Right lobe of liver (tissue), 6 donors: ENCODE data around the gene GSTM4. TPM values are rescaled to one million over a fixed set of nuclear protein-coding genes. Genes with fewer than 3 reads are reported as not detected.
"Not testable (repeated sequence)": the region's sequence is repeated elsewhere in the genome, so short reads cannot be mapped to it uniquely, and the experiment has no call there.

Experiments used
- ATAC-seq, 4 donors: fragments of 200-7000 bp; cut with Tn5 transposase; one replicate each; pipeline ENCODE4 v1.9.1; 2020; ENCODE audit warnings: mild to moderate bottlenecking in 4 of 4, moderate library complexity in 4 of 4
- DNase-seq, 3 donors: peaks; one replicate each; pipeline ENCODE4 v3.0.0-alpha.2; 2020
- H3K27ac ChIP-seq, 3 donors: fragments of 200-600 bp; one replicate each; pipeline ENCODE4 v1.8.0; 2022
- H3K27me3 ChIP-seq, 2 donors: fragments of 200-600 bp; one replicate each; pipeline ENCODE4 v1.8.0; 2022
- H3K36me3 ChIP-seq, 4 donors: fragments of 200-600 bp; sonication (generic) in 1 of 4; one replicate each; pipeline versions ENCODE4 v1.5.1 to v1.8.0; 2017 to 2022; ENCODE audit warnings: control low read depth in 1 of 4
- H3K4me1 ChIP-seq, 4 donors: fragments of 200-600 bp; sonication (generic) in 1 of 4; one replicate each; pipeline versions ENCODE4 v1.5.1 to v1.8.0; 2017 to 2022; ENCODE audit warnings: control low read depth in 1 of 4
- H3K4me3 ChIP-seq, 3 donors: fragments of 200-600 bp; one replicate each; pipeline ENCODE4 v1.8.0; 2022
- H3K9me3 ChIP-seq, 4 donors: fragments of 200-600 bp; sonication (generic) in 1 of 4; one replicate each; pipeline versions ENCODE4 v1.5.1 to v1.8.0; 2017 to 2022; ENCODE audit warnings: control low read depth in 1 of 4
- POLR2A ChIP-seq: fragments of 450-650 bp; IDR thresholded peaks from one replicate; pipeline ENCODE4 v1.6.1; 2017; ENCODE audit warnings: antibody characterized with exemption, mild to moderate bottlenecking
- WGBS: methylation state at CpG from one replicate; pipeline ENCODE4 v1.1.6; 2018; ENCODE audit warnings: low coverage, low lambda C conversion rate; ENCODE audit not compliant: insufficient coverage; ENCODE audit errors: missing lambda C conversion rate; 5-methylcytosine and 5-hydroxymethylcytosine counted together
- intact Hi-C, 2 donors: fragments of 100-400 bp; cut with DNase I; formaldehyde crosslinking; loops; one replicate each; pipeline versions ENCODE4 v1.11.2 to v1.14.1; 2022
- total RNA-seq, 6 experiments: library from RNA; depleted of rRNA in 2 of 6; stranded (reverse); fragments of >200 nt in 2 of 6; fragmentation: NEBNext Ultra II Directional in 3 of 6; extraction: Animal tissue kit (Norgen Biotek cat#: 25700) in 3 of 6; gene quantifications; one replicate each; pipeline versions ENCODE4 v1.1.0 to v1.2.4, GENCODE V29; 2016 to 2023
- TF ChIP-seq, protein P1 (sequence below), 4 donors: fragments of 200-600 bp in 3 of 4; fragments of 450-650 bp in 1 of 4; IDR thresholded peaks; one replicate each; pipeline versions ENCODE4 v1.5.1 to v1.8.0; 2016 to 2022; ENCODE audit warnings: antibody characterized with exemption in 4 of 4, mild to moderate bottlenecking in 2 of 4
- donor health status: DM: no; HTN: yes; CAD: no.
- donor health status: DM: no; HTN: no; CAD: no.
- donor health status: DM: no; HTN: no; CAD: no.
- donor health status: DM: no; HTN: yes; CAD: no.
- donor health status: DM: no; HTN: yes; CAD: no.

Gene GSTM4
- total RNA-seq, 6 experiments from 2014 or later, result 18.5 to 32.1 (median 23.8) TPM

DNA sequence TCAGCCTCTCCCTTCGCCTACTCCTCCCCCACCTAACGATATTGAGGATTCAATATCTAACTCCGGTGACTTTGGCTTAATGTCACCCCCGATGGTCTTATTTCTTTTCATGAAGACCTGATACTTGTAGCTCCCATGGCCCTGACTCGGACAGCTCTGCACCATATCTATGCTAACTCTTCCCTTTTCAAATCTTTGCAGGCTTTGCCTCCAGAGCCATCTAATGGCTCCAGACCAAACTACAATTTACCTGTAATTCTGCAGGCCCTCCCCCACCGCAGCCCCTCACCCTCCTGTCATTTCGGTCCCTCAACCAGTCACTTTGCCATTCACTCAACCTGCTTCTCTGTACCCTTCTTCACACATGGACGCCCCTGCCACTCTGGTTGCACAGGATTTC is 48.3 kb downstream of the GSTM4 start:
- TF ChIP-seq POLR2A, result no peak
- TF ChIP-seq, protein P1, sequence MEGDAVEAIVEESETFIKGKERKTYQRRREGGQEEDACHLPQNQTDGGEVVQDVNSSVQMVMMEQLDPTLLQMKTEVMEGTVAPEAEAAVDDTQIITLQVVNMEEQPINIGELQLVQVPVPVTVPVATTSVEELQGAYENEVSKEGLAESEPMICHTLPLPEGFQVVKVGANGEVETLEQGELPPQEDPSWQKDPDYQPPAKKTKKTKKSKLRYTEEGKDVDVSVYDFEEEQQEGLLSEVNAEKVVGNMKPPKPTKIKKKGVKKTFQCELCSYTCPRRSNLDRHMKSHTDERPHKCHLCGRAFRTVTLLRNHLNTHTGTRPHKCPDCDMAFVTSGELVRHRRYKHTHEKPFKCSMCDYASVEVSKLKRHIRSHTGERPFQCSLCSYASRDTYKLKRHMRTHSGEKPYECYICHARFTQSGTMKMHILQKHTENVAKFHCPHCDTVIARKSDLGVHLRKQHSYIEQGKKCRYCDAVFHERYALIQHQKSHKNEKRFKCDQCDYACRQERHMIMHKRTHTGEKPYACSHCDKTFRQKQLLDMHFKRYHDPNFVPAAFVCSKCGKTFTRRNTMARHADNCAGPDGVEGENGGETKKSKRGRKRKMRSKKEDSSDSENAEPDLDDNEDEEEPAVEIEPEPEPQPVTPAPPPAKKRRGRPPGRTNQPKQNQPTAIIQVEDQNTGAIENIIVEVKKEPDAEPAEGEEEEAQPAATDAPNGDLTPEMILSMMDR (IDR thresholded peaks at IDR 0.05), result peak in 1 of 4 donors; percentile 16
- DNase-seq, result no peak
- Histone ChIP-seq H3K4me3 (no peak overlapping the region), H3K27ac (no peak overlapping the region), H3K36me3 (no peaks in the 10 kb centered on the region), H3K9me3 (no peaks in the 10 kb centered on the region), H3K27me3 (no peaks in the 10 kb centered on the region), H3K4me1 (no peaks in the 10 kb centered on the region)
- ATAC-seq, result peak in 1 of 4 donors; percentile 65
- intact Hi-C loops, result no loop called here
- WGBS, result 56% methylated on average over 8 of the region's 8 CpGs

DNA sequence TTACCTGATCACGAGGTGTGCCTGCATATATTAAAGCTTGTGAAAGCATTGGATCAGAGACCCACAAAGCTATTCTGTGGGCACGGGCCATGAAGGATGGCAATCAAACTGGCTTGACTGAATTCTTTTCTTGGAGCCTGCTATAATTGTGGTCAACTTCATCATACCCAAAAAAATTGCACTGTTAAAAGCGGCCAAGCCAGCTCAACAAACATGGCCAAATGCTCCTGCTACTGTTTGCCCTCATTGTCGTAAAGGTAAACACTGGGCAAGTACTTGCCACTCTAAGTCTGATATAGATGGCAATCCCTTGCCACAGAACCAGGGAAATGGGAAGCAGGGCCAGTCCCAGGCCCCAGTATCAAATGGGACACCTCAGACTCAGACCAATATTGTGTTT is 49.5 kb downstream of the GSTM4 start:
- intact Hi-C loops, result no loop called here
- no peak overlapping the region for H3K4me3 ChIP-seq
- no peak for DNase-seq
- H3K9me3 ChIP-seq, result no peaks in the 10 kb centered on the region
- H3K36me3 ChIP-seq, result no peaks in the 10 kb centered on the region
- no peaks in the 10 kb centered on the region for H3K27me3 ChIP-seq
- 68% methylated on average over 2 of the region's 4 CpGs for WGBS
- H3K27ac ChIP-seq, result no peak overlapping the region
- H3K4me1 ChIP-seq, result no peaks in the 10 kb centered on the region
- TF ChIP-seq, protein P1 (IDR thresholded peaks at IDR 0.05), result no peak
- no peak for TF ChIP-seq POLR2A
- ATAC-seq, result peak in 1 of 4 donors; percentile 44

DNA sequence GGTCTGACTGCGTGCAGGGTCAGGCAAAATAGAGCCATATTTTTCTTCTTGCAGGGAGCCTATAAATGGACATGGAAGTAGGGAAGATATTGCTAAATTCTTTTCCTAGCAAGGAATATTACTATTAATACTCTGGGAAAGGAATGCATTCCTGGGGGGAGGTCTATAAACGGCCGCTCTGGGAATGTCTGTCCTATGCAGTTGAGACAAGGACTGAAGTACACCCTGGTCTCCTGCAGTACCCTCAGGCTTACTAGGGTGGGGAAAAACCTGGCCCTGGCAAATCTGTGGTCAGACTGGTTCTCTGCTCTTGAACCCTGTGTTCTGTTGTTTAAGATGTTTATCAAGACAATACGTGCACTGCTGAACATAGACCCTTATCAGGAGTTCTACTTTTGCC is 53.0 kb downstream of the GSTM4 start:
- H3K36me3 ChIP-seq, H3K27me3 ChIP-seq, H3K4me3 ChIP-seq, DNase-seq, intact Hi-C loops, H3K4me1 ChIP-seq, H3K9me3 ChIP-seq, H3K27ac ChIP-seq, ATAC-seq: not testable (repeated sequence)
- WGBS, result 57% methylated on average over 4 of the region's 4 CpGs

DNA sequence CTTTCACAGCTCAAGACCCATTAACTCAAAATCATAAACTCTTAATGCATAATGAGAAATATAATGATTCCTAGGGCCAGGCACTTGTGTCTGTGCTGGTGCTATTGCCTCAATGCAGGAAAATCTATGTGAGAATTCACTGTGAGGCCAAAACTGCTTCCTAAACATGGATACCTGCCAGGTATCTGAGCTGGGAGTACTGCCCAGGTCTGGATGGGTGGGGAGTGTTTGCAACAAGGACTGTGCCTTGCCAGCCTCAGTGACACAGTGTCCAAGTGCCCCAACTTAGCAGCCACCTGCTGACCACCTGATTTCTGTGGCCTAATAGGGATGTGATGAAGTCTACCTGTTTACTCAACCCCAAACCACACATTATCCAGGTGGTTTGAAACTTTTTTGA is 53.9 kb downstream of the GSTM4 start:
- DNase-seq, intact Hi-C loops: not testable (repeated sequence)
- peak in 3 of 4 donors; percentile 54 to 95 (median 83) for ATAC-seq

More for the DNA sequence above, 53.9 kb downstream of the GSTM4 start:
- H3K4me3 ChIP-seq, H3K36me3 ChIP-seq, H3K27ac ChIP-seq, H3K4me1 ChIP-seq, H3K27me3 ChIP-seq, H3K9me3 ChIP-seq: not testable (repeated sequence)

Other genes with a start within 250 kb of the GSTM4 start
- 10 to 100 TPM; 38.8 to 83.5 (median 61.1) TPM for gene PSMA5, start 229.7 kb upstream of the GSTM4 start, total RNA-seq
- 10 to 100 TPM in 1 of 6 experiments, 1 to 10 TPM in 5; 4.7 to 10.6 (median 6.0) TPM for gene SYPL2, start 189.6 kb upstream of the GSTM4 start, total RNA-seq
- 1 to 10 TPM; 1.5 to 6.1 (median 3.1) TPM for gene ATXN7L2, start 172.2 kb upstream of the GSTM4 start, total RNA-seq
- gene CYB561D1, start 162.0 kb upstream of the GSTM4 start, total RNA-seq, result 1 to 10 TPM; 1.5 to 3.1 (median 2.4) TPM
- gene AMIGO1, start 146.4 kb upstream of the GSTM4 start, total RNA-seq, result 1 to 10 TPM; 2.6 to 3.9 (median 3.2) TPM
- not detected for gene GPR61, start 116.2 kb upstream of the GSTM4 start, total RNA-seq
- gene GNAI3, start 107.5 kb upstream of the GSTM4 start, total RNA-seq, result 1 to 10 TPM; 2.5 to 4.3 (median 3.3) TPM
- under 1 TPM in 3 of 6 experiments, not detected in 3; 0.20 to 0.21 (median 0.20) TPM for gene GNAT2, start 36.5 kb upstream of the GSTM4 start, total RNA-seq
- 10 to 100 TPM; 29.1 to 59.1 (median 37.2) TPM for gene AMPD2, start 36.3 kb upstream of the GSTM4 start, total RNA-seq
- gene GSTM2, start 12.0 kb downstream of the GSTM4 start, total RNA-seq, result 10 to 100 TPM in 4 of 6 experiments, 1 to 10 TPM in 2; 4.4 to 16.0 (median 12.7) TPM
- 100 to 1,000 TPM in 1 of 6 experiments, 10 to 100 TPM in 2, not detected in 3; 32.1 to 248 (median 43.0) TPM for gene GSTM1, start 31.7 kb downstream of the GSTM4 start, total RNA-seq
- under 1 TPM in 5 of 6 experiments, not detected in 1; 0.19 to 0.54 (median 0.31) TPM for gene GSTM5, start 56.2 kb downstream of the GSTM4 start, total RNA-seq
- gene GSTM3, start 84.9 kb downstream of the GSTM4 start, total RNA-seq, result 10 to 100 TPM in 3 of 6 experiments, 1 to 10 TPM in 3; 1.2 to 19.2 (median 10.6) TPM
- gene EPS8L3, start 107.8 kb downstream of the GSTM4 start, total RNA-seq, result 1 to 10 TPM in 3 of 6 experiments, not detected in 3; 3.2 to 4.7 (median 3.3) TPM